OCI-LY3 (cell line): ENCODE data around the gene IQSEC1.
A peak's percentile ranks its signal among the peaks of the same experiment; 100 is the strongest.

Experiments
- H2AFZ ChIP-seq: fragments of 200-600, 300-600 bp; shearing (Covaris generic); 2 replicates; pipeline ENCODE4 v1.6.0; 2014; ENCODE audit warnings: antibody characterized with exemption, low read depth, low read length
- H3K27ac ChIP-seq: fragments of 200-600, 300-600 bp; sonication (generic); 2 replicates; pipeline ENCODE4 v1.5.1; 2014; ENCODE audit warnings: mild to moderate bottlenecking, low read length, moderate library complexity, mixed read lengths
- H3K27me3 ChIP-seq: fragments of 200-600, 300-600 bp; sonication (generic); 2 replicates; pipeline ENCODE4 v1.6.1; 2014; ENCODE audit warnings: low read depth, low read length, mixed read lengths
- H3K36me3 ChIP-seq: fragments of 200-600, 300-600 bp; sonication (generic); replicated peaks from 2 replicates; pipeline ENCODE3; 2014; ENCODE audit warnings: low read depth, low read length, mixed read lengths
- H3K4me1 ChIP-seq: fragments of 300-600, 200-600 bp; sonication (generic); 2 replicates; pipeline ENCODE4 v1.6.1; 2014; ENCODE audit warnings: low read length, mixed read lengths
- H3K4me2 ChIP-seq: fragments of 200-600, 300-600 bp; sonication (generic); 2 replicates; pipeline ENCODE4 v1.6.1; 2014; ENCODE audit warnings: low read length, mixed read lengths
- H3K4me3 ChIP-seq: fragments of 300-600, 200-600 bp; sonication (generic); 2 replicates; pipeline ENCODE4 v1.5.1; 2014; ENCODE audit warnings: antibody characterized with exemption, mild to moderate bottlenecking, low read length, moderate library complexity
- H3K79me2 ChIP-seq: fragments of 300-600, 200-600 bp; shearing (Covaris generic); 2 replicates; pipeline ENCODE4 v1.6.1; 2014; ENCODE audit warnings: mild to moderate bottlenecking, low read length, mixed read lengths
- H3K9ac ChIP-seq: fragments of 300-600, 200-600 bp; shearing (Covaris generic); 2 replicates; pipeline ENCODE4 v1.6.0; 2014; ENCODE audit warnings: mild to moderate bottlenecking, low read length, moderate library complexity
- H3K9me3 ChIP-seq: fragments of 200-600, 300-600 bp; shearing (Covaris generic); 2 replicates; pipeline ENCODE4 v1.6.1; 2014; ENCODE audit warnings: low read length, mixed read lengths; ENCODE audit not compliant: insufficient read depth
- H4K20me1 ChIP-seq: fragments of 200-600, 300-600 bp; sonication (generic); 2 replicates; pipeline ENCODE4 v1.6.1; 2016; ENCODE audit warnings: low read length, mixed read lengths; ENCODE audit not compliant: insufficient read depth
- CTCF ChIP-seq: fragments of 200-600, 300-600 bp; sonication (generic); IDR thresholded peaks from 2 replicates; pipeline ENCODE4 v1.5.1; 2014; ENCODE audit warnings: antibody characterized with exemption, low read length, low read depth
- EZH2phosphoT487 ChIP-seq: fragments of 200-600 bp; shearing (Covaris generic); IDR thresholded peaks from 2 replicates; pipeline ENCODE4 v1.6.1; 2018; ENCODE audit warnings: antibody characterized with exemption, mixed run types, low read depth

Gene IQSEC1

GRCh38 chr3:13045904-13046568 lies 27.2 kb downstream of the IQSEC1 start:
- H3K4me1 ChIP-seq = peaks cover 48% of the 10 kb centered on the region
- no peaks in the 10 kb centered on the region for H4K20me1 ChIP-seq
- H2AFZ ChIP-seq = peak overlapping the region; percentile 56; the same call in 1 of the 2 replicates
- peak overlapping the region; percentile 73 for H3K4me2 ChIP-seq
- H3K36me3 ChIP-seq = no peaks in the 10 kb centered on the region
- no peaks in the 10 kb centered on the region for H3K9me3 ChIP-seq
- H3K27me3 ChIP-seq = no peaks in the 10 kb centered on the region
- peak overlapping the region; percentile 62 for H3K9ac ChIP-seq
- H3K79me2 ChIP-seq = 0 out of 2 replicates have a peak, but pooled peaks cover 5% of the 10 kb centered on the region
- peak overlapping the region; percentile 81 for H3K27ac ChIP-seq
- TF ChIP-seq EZH2phosphoT487 (no peak), CTCF (no peak)
- peak overlapping the region; percentile 51 for H3K4me3 ChIP-seq

- Histone ChIP-seq H3K79me2 (0 out of 2 replicates have a peak, but pooled peaks cover 5% of the 10 kb centered on the region), H3K9me3 (no peaks in the 10 kb centered on the region), H3K4me1 (peaks cover 55% of the 10 kb centered on the region), H3K4me2 (peak overlapping the region; percentile 73), H4K20me1 (no peaks in the 10 kb centered on the region), H3K27ac (peak overlapping the region; percentile 81), H3K36me3 (no peaks in the 10 kb centered on the region), H3K9ac (peak overlapping the region; percentile 62; the same call in 1 of the 2 replicates), H3K4me3 (peak overlapping the region; percentile 51), H3K27me3 (no peaks in the 10 kb centered on the region), H2AFZ (peak overlapping the region; percentile 43; the same call in 1 of the 2 replicates)
- TF ChIP-seq EZH2phosphoT487 (no peak), CTCF (no peak)
Measured at GRCh38 chr3:13045241-13045903, 27.9 kb downstream of the IQSEC1 start.

GRCh38 chr3:13044496-13045240 lies 28.6 kb downstream of the IQSEC1 start:
- H2AFZ ChIP-seq = peak overlapping the region; percentile 43; the same call in 1 of the 2 replicates
- H3K27me3 ChIP-seq = no peaks in the 10 kb centered on the region
- no peak for TF ChIP-seq CTCF
- no peak for TF ChIP-seq EZH2phosphoT487
- 0 out of 2 replicates have a peak, but pooled peaks cover 5% of the 10 kb centered on the region for H3K79me2 ChIP-seq
- no peaks in the 10 kb centered on the region for H4K20me1 ChIP-seq
- peak overlapping the region; percentile 51 for H3K4me3 ChIP-seq
- peaks cover 62% of the 10 kb centered on the region for H3K4me1 ChIP-seq
- H3K9me3 ChIP-seq = no peaks in the 10 kb centered on the region
- no peaks in the 10 kb centered on the region for H3K36me3 ChIP-seq
- H3K27ac ChIP-seq = peak overlapping the region; percentile 81
- H3K4me2 ChIP-seq = peak overlapping the region; percentile 73
- peak overlapping the region; percentile 62; the same call in 1 of the 2 replicates for H3K9ac ChIP-seq
